ENCODE data around the gene JAML.

Gene JAML

GRCh38 chr11:118239509-118240205, 14.8 kb upstream of the JAML start:
- DNase-seq, result peak in 1 of 2 experiments; percentile 24

DNA sequence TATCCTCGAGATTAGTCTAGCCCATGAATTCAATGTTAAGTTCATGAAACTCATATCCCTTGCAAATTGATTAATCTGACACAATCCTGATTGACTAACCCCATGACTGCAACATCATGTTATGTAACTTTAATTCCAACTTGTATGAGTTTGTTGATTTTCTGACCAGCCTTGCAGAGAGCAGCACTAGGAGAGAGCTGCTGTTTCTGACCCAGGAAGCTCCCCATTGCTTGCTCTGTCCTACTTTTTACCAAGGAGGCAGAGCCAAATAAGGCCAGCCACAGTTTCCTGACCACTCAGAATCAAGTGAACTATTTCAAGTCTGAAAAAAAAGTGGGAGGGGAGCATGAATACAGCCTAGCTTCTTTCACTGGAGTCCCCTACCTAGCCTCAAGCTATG, 14.1 kb upstream of the JAML start:
- no peak for DNase-seq

DNA sequence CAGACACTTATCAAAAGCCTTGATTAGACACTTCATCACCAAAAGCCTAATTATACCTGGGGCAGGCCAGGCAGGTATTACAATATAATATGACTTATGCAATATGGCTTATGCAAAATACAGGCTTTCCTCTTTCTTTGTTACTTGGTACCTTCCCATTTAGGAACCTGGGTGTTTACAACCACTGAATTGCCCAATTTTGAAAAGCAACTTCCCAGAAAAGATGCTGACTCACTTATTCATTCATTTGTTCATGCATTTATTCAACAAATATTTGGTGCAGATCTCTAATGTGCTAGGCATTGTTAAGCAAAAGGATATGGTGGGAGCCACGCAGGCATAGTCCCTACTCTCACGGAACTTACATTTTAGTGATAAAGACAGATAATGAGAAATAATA, 13.6 kb upstream of the JAML start:
- no peak for DNase-seq

GRCh38 chr11:118236170-118236569, 11.4 kb upstream of the JAML start:
- DNase-seq, result no peak

GRCh38 chr11:118234833-118235232, 10.0 kb upstream of the JAML start:
- DNase-seq, result no peak

GRCh38 chr11:118233850-118234249, 9.0 kb upstream of the JAML start:
- DNase-seq, result no peak

DNA sequence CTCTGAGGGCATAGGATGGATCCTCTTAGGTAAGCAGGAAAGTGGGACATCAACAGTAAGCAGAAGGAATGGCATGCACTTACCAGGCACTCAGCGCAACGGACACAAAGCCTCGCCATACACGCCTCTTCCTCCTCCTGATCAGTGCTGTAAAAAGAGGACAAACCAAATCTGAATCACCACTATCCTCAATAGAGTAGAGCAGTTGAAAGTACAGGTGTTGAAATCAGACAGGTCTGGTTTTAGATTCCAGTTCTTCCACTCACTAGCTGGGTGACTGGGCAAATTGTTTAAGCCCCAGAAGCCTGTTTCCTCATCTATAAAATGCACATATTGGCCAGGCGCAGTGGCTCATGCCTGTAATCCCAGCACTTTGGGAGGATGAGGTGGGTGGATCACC, 8.6 kb upstream of the JAML start:
- no peak for DNase-seq

GRCh38 chr11:118232659-118233058, 7.8 kb upstream of the JAML start:
- DNase-seq, result peak; percentile 30 to 75

GRCh38 chr11:118231461-118231860, 6.7 kb upstream of the JAML start:
- no peak for DNase-seq

- DNase-seq, result no peak
Measured at GRCh38 chr11:118230088-118230487, 5.3 kb upstream of the JAML start.

DNA sequence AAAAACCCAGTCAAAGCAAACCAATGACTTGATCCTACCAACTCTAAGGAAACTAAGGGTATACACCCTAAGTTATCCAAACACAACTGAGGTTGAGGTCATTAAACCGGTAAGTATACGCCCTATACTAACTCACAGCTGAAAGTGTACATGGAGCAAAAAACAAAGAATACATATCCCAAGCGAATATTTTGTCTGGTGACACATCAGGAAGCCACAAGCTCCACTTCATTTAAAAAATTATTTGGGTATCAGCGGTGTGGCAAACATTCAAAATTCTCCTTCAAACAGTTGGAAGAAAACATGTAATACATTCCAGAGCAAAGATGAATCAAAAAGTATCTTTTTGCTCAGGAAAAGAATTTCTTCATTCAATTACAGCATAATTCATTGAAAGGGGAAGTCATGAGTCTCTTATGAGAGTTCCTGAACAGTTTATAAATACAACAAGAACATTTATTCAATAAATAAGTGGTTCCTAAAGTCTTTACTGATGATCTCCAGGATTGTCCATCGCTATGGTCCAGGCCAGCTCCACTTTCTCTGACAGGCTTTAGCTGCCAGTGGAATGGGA, 4.5 kb upstream of the JAML start:
- DNase-seq, result no peak

GRCh38 chr11:118227865-118228785, 3.3 kb upstream of the JAML start:
- no peak for DNase-seq

- no peak for DNase-seq
Measured at GRCh38 chr11:118226781-118227180, 2.0 kb upstream of the JAML start.

- no peak for DNase-seq
Measured at GRCh38 chr11:118226296-118226695, 1.5 kb upstream of the JAML start.

- peak in 1 of 2 experiments; percentile 25 for DNase-seq
Measured at GRCh38 chr11:118223992-118224391, 819 bp downstream of the JAML start.

DNA sequence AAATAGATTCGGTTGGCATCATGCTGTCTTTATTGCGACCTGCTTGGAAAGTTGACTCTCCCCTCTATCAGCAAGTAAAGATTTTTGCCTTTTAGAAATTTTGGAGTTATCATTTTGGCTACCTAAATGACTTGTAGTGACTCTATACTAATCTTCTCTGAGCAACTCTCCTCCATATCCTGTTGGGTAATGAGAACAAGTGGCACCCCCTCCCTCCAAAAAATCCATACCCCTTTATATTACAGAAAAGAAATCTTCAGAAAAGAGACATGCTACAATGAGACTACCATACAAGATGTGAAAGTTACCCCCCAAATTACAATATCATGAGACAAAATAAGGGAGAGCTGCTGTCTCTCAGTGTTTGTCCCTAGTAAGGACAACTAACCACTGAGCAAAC, 1.2 kb downstream of the JAML start:
- no peak for DNase-seq

GRCh38 chr11:118222437-118222836, 2.4 kb downstream of the JAML start:
- DNase-seq, result no peak

DNA sequence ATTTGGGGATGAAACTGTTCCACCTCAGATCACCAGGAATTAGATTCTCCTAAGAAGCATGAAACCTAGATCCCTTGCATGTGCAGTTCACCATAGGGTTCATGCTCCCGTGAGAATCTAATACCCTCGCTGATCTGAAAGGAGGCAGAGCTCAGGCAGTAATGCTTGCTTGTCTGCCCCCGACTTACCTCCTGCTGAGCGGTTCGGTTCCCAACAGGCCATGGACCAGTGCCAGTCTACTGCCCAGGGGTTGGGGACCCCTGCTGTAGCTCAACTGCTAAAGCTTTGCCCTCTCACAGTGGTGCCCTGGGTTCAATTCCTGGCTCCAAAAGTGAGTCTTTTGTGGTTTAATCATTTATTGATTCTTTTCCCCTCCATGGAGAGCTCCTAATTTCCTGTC, 3.4 kb downstream of the JAML start:
- DNase-seq, result no peak

DNA sequence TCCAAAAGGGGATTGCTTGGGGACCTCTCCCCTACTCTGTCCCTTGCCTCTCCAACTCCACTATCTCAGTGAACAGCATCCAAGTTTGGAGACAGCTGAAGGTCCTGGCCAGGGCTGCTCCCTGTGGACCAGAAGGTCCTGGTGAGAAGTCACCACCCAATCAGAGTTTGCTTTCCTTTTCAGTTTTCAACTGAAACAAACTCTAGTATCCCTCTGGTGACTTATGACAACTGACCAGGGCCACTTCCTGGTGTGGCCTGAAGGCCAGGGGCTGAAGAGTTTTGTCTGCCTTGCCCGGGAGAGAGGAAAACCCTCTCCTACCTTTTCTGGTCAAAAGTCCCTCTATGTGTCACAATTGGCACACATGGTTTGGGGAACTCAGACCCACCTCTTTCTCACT, 5.1 kb downstream of the JAML start:
- no peak for DNase-seq

GRCh38 chr11:118219244-118219643, 5.6 kb downstream of the JAML start:
- no peak for DNase-seq

- DNase-seq, result no peak
Measured at GRCh38 chr11:118217575-118217974, 7.2 kb downstream of the JAML start.

- peak; percentile 37 to 56 for DNase-seq
Measured at GRCh38 chr11:118216621-118217481, 8.0 kb downstream of the JAML start.

DNA sequence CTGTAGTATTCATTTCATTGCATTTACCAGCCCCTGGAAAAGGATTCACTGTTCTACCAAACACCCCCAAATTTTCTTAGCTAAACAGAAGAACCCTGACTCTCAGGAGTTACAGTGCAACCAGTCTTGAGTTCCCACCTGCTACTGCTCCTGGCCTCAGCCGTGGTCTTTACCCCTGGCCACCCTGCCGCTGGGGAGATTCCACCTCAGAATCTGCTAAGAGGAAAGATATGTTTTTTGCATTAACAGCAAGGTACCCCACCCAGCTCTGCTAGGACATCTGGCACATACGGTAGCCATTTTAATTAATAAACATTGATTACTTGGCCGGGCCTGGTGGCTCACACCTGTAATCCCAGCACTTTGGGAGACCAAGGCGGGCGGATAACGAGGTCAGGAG, 9.0 kb downstream of the JAML start:
- no peak for DNase-seq

All from stimulated activated CD4-positive, alpha-beta T cell treated with anti-CD3 and anti-CD28 coated beads, Interleukin-4, amount 100 ng/mL, for 4 hours (primary cell).